HEK293 (cell line): ENCODE results near the gene ZNF749.
"Not testable (repeated sequence)": the region's sequence is repeated elsewhere in the genome, so short reads cannot be mapped to it uniquely, and the experiment has no call there.

Experiments
- CTCF ChIA-PET: fragments of 350-600 bp; formaldehyde crosslinking; extraction: SDS; loops from one replicate; lab custom pipeline; 2021; ENCODE audit warnings: antibody characterized with exemption; lab: Yijun Ruan, JAX
- POLR2A ChIA-PET: fragments of 300-600 bp; formaldehyde crosslinking; extraction: SDS; loops from one replicate; lab custom pipeline; 2020; ENCODE audit warnings: antibody characterized with exemption, inconsistent platforms; lab: Yijun Ruan, JAX
- H3K27ac ChIP-seq: fragments of 200-500 bp; sonication (Bioruptor generic); 2 replicates; pipeline ENCODE4 v1.5.1; 2014; ENCODE audit warnings: low read depth, low read length, control low read depth, inconsistent platforms; ENCODE audit errors: extremely low read depth
- H3K36me3 ChIP-seq, 2 experiments: fragments of 200-500 bp in 1 of 2; sonication (Bioruptor generic) in 1 of 2; 1 replicate in 1 of 2; 2 replicates in 1 of 2; pipeline ENCODE4 v1.5.1; 2014 to 2017; ENCODE audit warnings: inconsistent platforms in 2 of 2, low read length in 2 of 2; ENCODE audit not compliant: control insufficient read depth in 2 of 2, insufficient read depth in 1 of 2
- H3K4me1 ChIP-seq: fragments of 200-500 bp; sonication (Bioruptor generic); 2 replicates; pipeline ENCODE4 v1.5.1; 2014; ENCODE audit warnings: mild to moderate bottlenecking, low read length, inconsistent platforms; ENCODE audit not compliant: control insufficient read depth, insufficient read depth
- H3K4me3 ChIP-seq: 2 replicates; pipeline ENCODE4 v1.5.1; 2011; ENCODE audit warnings: low read depth, mild to moderate bottlenecking, control low read depth, low read length, moderate library complexity
- H3K9me3 ChIP-seq: fragments of 200-500 bp; sonication (Bioruptor generic); 2 replicates; pipeline ENCODE4 v1.5.1; 2014; ENCODE audit warnings: low read depth, low read length, inconsistent platforms; ENCODE audit not compliant: control insufficient read depth, insufficient read depth
- KLF8 ChIP-seq: fragments of 450-650 bp; formaldehyde crosslinking; IDR thresholded peaks from 2 replicates; pipeline ENCODE4 v1.5.1; 2016; ENCODE audit warnings: missing biosample characterization, missing genetic modification characterization
- PBX3 ChIP-seq: sonication (generic); formaldehyde crosslinking; IDR thresholded peaks from 2 replicates; pipeline ENCODE4 v1.8.1; 2022; ENCODE audit warnings: mild to moderate bottlenecking, moderate library complexity, missing genetic modification reagents
- PRDM10 ChIP-seq: fragments of 450-650 bp; formaldehyde crosslinking; IDR thresholded peaks from 2 replicates; pipeline ENCODE4 v1.5.1; 2016; ENCODE audit warnings: missing biosample characterization, missing genetic modification characterization
- SP3 ChIP-seq: fragments of 450-650 bp; formaldehyde crosslinking; IDR thresholded peaks from 2 replicates; pipeline ENCODE4 v1.5.1; 2016; ENCODE audit warnings: missing biosample characterization, missing genetic modification characterization
- YY2 ChIP-seq: fragments of 450-650 bp; formaldehyde crosslinking; IDR thresholded peaks from 2 replicates; pipeline ENCODE4 v1.5.1; 2016; ENCODE audit warnings: missing biosample characterization, missing genetic modification characterization
- ZBTB17 ChIP-seq: fragments of 450-650 bp; formaldehyde crosslinking; IDR thresholded peaks from 2 replicates; pipeline ENCODE4 v1.5.1; 2016; ENCODE audit warnings: missing biosample characterization, missing genetic modification characterization
- ZBTB26 ChIP-seq: fragments of 450-650 bp; formaldehyde crosslinking; optimal IDR thresholded peaks from 2 replicates; pipeline ENCODE3; 2016; ENCODE audit warnings: missing biosample characterization, mild to moderate bottlenecking, missing genetic modification characterization
- ZBTB6 ChIP-seq: fragments of 450-650 bp; formaldehyde crosslinking; IDR thresholded peaks from 2 replicates; pipeline ENCODE4 v1.5.1; 2017; ENCODE audit warnings: missing biosample characterization, missing genetic modification characterization
- ZEB2 ChIP-seq: fragments of 450-650 bp; formaldehyde crosslinking; IDR thresholded peaks from 2 replicates; pipeline ENCODE4 v1.5.1; 2016; ENCODE audit warnings: missing biosample characterization, missing genetic modification characterization
- ZNF280D ChIP-seq: fragments of 450-650 bp; formaldehyde crosslinking; IDR thresholded peaks from 2 replicates; pipeline ENCODE4 v1.5.1; 2016; ENCODE audit warnings: missing biosample characterization, missing genetic modification characterization
- ZNF335 ChIP-seq: fragments of 450-650 bp; formaldehyde crosslinking; conservative IDR thresholded peaks from 2 replicates; pipeline ENCODE4 v1.5.1; 2016; ENCODE audit warnings: missing biosample characterization, missing genetic modification characterization
- ZNF366 ChIP-seq: fragments of 450-650 bp; formaldehyde crosslinking; conservative IDR thresholded peaks from 2 replicates; pipeline ENCODE4 v1.5.1; 2016; ENCODE audit warnings: missing biosample characterization, missing genetic modification characterization
- ZNF513 ChIP-seq: fragments of 450-650 bp; IDR thresholded peaks from 2 replicates; pipeline ENCODE4 v1.5.1; 2018; ENCODE audit warnings: missing biosample characterization, missing genetic modification characterization
- ZNF518A ChIP-seq: fragments of 450-650 bp; formaldehyde crosslinking; conservative IDR thresholded peaks from 2 replicates; pipeline ENCODE4 v1.5.1; 2016; ENCODE audit warnings: low read depth, missing biosample characterization, missing genetic modification characterization
- ZNF76 ChIP-seq: fragments of 450-650 bp; formaldehyde crosslinking; IDR thresholded peaks from 2 replicates; pipeline ENCODE4; 2016; ENCODE audit warnings: low read depth, missing biosample characterization, missing genetic modification characterization, borderline replicate concordance
- ZXDB ChIP-seq: fragments of 450-650 bp; formaldehyde crosslinking; IDR thresholded peaks from 2 replicates; pipeline ENCODE4 v1.5.1; 2016; ENCODE audit warnings: missing biosample characterization, missing genetic modification characterization

Gene ZNF749

GRCh38 chr19:57487477-57488298 lies 52.6 kb downstream of the ZNF749 start, which contains the start of gene ZNF419:
TSS of gene ZNF419 (plus strand) at chr19:57487750. CDS start at chr19:57487951, 201 bp downstream.
- H3K4me1 ChIP-seq, H3K9me3 ChIP-seq: not testable (repeated sequence)
- Histone ChIP-seq H3K36me3 (peaks cover 20 to 31% of the 10 kb centered on the region in 2 experiments), H3K27ac (peak within 1 kb of the TSS; percentile 66; the same call in 1 of the 2 replicates), H3K4me3 (peak within 1 kb of the TSS; percentile 94)
- ChIA-PET CTCF (interaction anchor here (1.1 to 2.2 kb wide), 2 partner anchors 10 to 22 kb away, joined by 3 to 10 read pairs; partner anchors contain the start of gene ZNF772), POLR2A (interaction anchor here (0.6 to 1.1 kb wide), 7 partner anchors 10 to 247 kb away, joined by 3 to 8 read pairs (median 3); partner anchors contain the start of genes ZNF549, ZNF749, ZNF772 and ZNF773)
- TF ChIP-seq ZBTB17, result peak; percentile 96
- peak; percentile 90 for TF ChIP-seq ZNF518A (tag by site-specific recombination)
- peak; percentile 57 for TF ChIP-seq ZBTB26 (tag by site-specific recombination)
- TF ChIP-seq ZNF513 (tag by site-specific recombination), result peak; percentile 52; the same call in 1 of the 2 replicates
- TF ChIP-seq ZXDB (tag by site-specific recombination), result 0 out of 2 replicates have a peak, but pooled peaks have one; percentile 49
- TF ChIP-seq ZEB2, result peak; percentile 66; the same call in 1 of the 2 replicates
- TF ChIP-seq ZNF280D (tag by site-specific recombination), result 0 out of 2 replicates have a peak, but pooled peaks have one; percentile 43
- peak; percentile 83 for TF ChIP-seq SP3 (tag by site-specific recombination)
- 0 out of 2 replicates have a peak, but pooled peaks have one; percentile 3 for TF ChIP-seq PRDM10 (tag by site-specific recombination)
- 0 out of 2 replicates have a peak, but pooled peaks have one; percentile 31 for TF ChIP-seq ZNF366 (tag by site-specific recombination)
- peak; percentile 100 for TF ChIP-seq ZBTB6 (tag by site-specific recombination)
- peak; percentile 88; the same call in 1 of the 2 replicates for TF ChIP-seq ZNF76 (tag by site-specific recombination)
- peak; percentile 17; the same call in 1 of the 2 replicates for TF ChIP-seq KLF8 (tag by site-specific recombination)
- peak; percentile 90 for TF ChIP-seq ZNF335
- TF ChIP-seq PBX3 (CRISPR knock-in tag), result peak; percentile 90; the same call in 1 of the 2 replicates
- 0 out of 2 replicates have a peak, but pooled peaks have one; percentile 64 for TF ChIP-seq YY2 (tag by site-specific recombination)
